ENCODE data around the gene CAMK1D.

CAMK1D gene

GRCh38 chr10:12587451-12587888 lies 238.1 kb downstream of the CAMK1D start:
- TF ChIP-seq CTCF (IDR thresholded peaks at IDR 0.05; ENCODE audit: low read depth, low read length, missing control alignments): no peak
- no peak for DNase-seq (ENCODE audit: low read depth)
- no peak overlapping the region for H3K4me3 ChIP-seq (ENCODE audit: low read depth, low read length)

GRCh38 chr10:12588091-12588860 lies 238.9 kb downstream of the CAMK1D start:
- no peak for TF ChIP-seq CTCF (IDR thresholded peaks at IDR 0.05; ENCODE audit: low read depth, low read length, missing control alignments)
- no peak for DNase-seq (ENCODE audit: low read depth)
- peak overlapping the region; percentile 8; the same call in 1 of the 2 replicates for H3K4me3 ChIP-seq (ENCODE audit: low read depth, low read length)

- TF ChIP-seq CTCF (IDR thresholded peaks at IDR 0.05; ENCODE audit: low read depth, low read length, missing control alignments): no peak
- DNase-seq (ENCODE audit: low read depth): no peak
- no peak overlapping the region for H3K4me3 ChIP-seq (ENCODE audit: low read depth, low read length)
Observed at GRCh38 chr10:12589291-12589690, 239.9 kb downstream of the CAMK1D start.

- no peak overlapping the region for H3K4me3 ChIP-seq (ENCODE audit: low read depth, low read length)
- DNase-seq (ENCODE audit: low read depth): no peak
- no peak for TF ChIP-seq CTCF (IDR thresholded peaks at IDR 0.05; ENCODE audit: low read depth, low read length, missing control alignments)
Observed at GRCh38 chr10:12589791-12590190, 240.4 kb downstream of the CAMK1D start.

- no peak for DNase-seq (ENCODE audit: low read depth)
- TF ChIP-seq CTCF (IDR thresholded peaks at IDR 0.05; ENCODE audit: low read depth, low read length, missing control alignments): no peak
- H3K4me3 ChIP-seq (ENCODE audit: low read depth, low read length): no peak overlapping the region
Observed at GRCh38 chr10:12590675-12591659, 241.6 kb downstream of the CAMK1D start.

- H3K4me3 ChIP-seq (ENCODE audit: low read depth, low read length): no peak overlapping the region
- DNase-seq (ENCODE audit: low read depth): no peak
- no peak for TF ChIP-seq CTCF (IDR thresholded peaks at IDR 0.05; ENCODE audit: low read depth, low read length, missing control alignments)
Observed at GRCh38 chr10:12592967-12593366, 243.6 kb downstream of the CAMK1D start.
